H1 (cell line): Measurements from ENCODE around the gene MPZ. TPM values are rescaled to one million over a fixed set of nuclear protein-coding genes. Genes with fewer than 3 reads are reported as not detected.

Source experiments
- ATF3 ChIP-seq: IDR thresholded peaks from 2 replicates; pipeline ENCODE4 v1.6.1; 2011; ENCODE audit warnings: low read depth, mild to moderate bottlenecking, low read length; ENCODE audit not compliant: insufficient read depth
- SUZ12 ChIP-seq: fragments of 200-600 bp; sonication (generic); IDR thresholded peaks from 2 replicates; pipeline ENCODE4 v1.6.1; 2012; ENCODE audit warnings: mild to moderate bottlenecking, inconsistent platforms, low read length, moderate library complexity, mixed read lengths
- ZNF274 ChIP-seq: IDR thresholded peaks from 2 replicates; pipeline ENCODE4 v1.7.0; 2012; ENCODE audit warnings: low read length, borderline replicate concordance; ENCODE audit errors: extremely low read depth
- polyA plus RNA-seq, 7 experiments: library from polyadenylated mRNA; depleted of rRNA in 3 of 7; stranded (reverse) in 5 of 7; unstranded in 2 of 7; fragments of >200 nt in 5 of 7; fragments of 200-250 nt in 2 of 7; gene quantifications; 1 replicate in 5 of 7; 2 replicates in 1 of 7; 4 replicates in 1 of 7; pipeline versions ENCODE4 v1.2.1 to v1.2.3, GENCODE V29; 2011 to 2013; ENCODE audit warnings: missing spikeins in 2 of 7, mixed read lengths in 2 of 7
- total RNA-seq: library from RNA; stranded (reverse); fragmentation: NEBNext Ultra II Directional; extraction: Animal tissue kit (Norgen Biotek cat#: 25700); gene quantifications from 2 replicates; pipeline ENCODE4 v1.2.1, GENCODE V29; 2021

Gene MPZ
- total and polyA plus RNA-seq, 2 of the 8 experiments (the other 6 are each of a cell fraction or from before 2014, with no cell fraction given), result 4.1 to 5.1 TPM

DNA sequence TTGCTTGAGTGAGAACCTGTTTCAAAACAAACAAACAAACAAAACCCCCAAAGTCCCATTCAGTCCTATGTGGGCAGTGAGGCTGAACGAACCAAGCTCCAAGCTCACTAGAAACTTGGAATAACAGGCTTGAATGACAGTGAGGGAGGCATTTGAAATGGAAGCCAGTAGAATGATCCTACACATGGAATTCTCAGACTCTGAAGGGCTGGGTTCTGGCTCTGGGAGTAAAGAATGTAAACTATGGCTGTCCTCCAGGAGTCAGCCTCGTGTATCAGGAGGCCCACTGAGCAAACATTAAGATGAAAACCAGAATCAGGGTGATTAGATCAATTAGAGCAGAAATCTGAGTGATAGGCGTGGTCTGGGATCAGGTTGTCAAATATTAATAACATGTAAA, 36.4 kb downstream of the MPZ start (continued):
- no peak for TF ChIP-seq ATF3
- TF ChIP-seq SUZ12, result no peak
- no peak for TF ChIP-seq ZNF274
